Esophagus (tissue), 2 donors: ENCODE results near the gene PTPRU. TPM values are rescaled to one million over a fixed set of nuclear protein-coding genes. Genes with fewer than 3 reads are reported as not detected.

Experiments
- H3K27ac ChIP-seq, 2 donors: one replicate each; pipeline ENCODE4 v1.5.1; 2013; ENCODE audit warnings: low read depth in 2 of 2, mild to moderate bottlenecking in 2 of 2, inconsistent platforms in 1 of 2, low read length in 1 of 2, moderate library complexity in 1 of 2
- H3K27me3 ChIP-seq, 2 donors: one replicate each; pipeline ENCODE4 v1.6.1; 2013; ENCODE audit warnings: low read length in 2 of 2, control low read depth in 1 of 2, mild to moderate bottlenecking in 1 of 2; ENCODE audit not compliant: insufficient read depth in 2 of 2, control insufficient read depth in 1 of 2
- H3K36me3 ChIP-seq, 2 donors: one replicate each; pipeline ENCODE4 v1.6.1; 2013; ENCODE audit warnings: low read length in 1 of 2; ENCODE audit not compliant: control insufficient read depth in 2 of 2, insufficient read depth in 2 of 2
- H3K4me1 ChIP-seq, 2 donors: one replicate each; pipeline ENCODE4 v1.6.1; 2013; ENCODE audit warnings: low read length in 1 of 2; ENCODE audit not compliant: control insufficient read depth in 2 of 2, insufficient read depth in 2 of 2
- H3K4me3 ChIP-seq, 2 donors: one replicate each; pipeline ENCODE4 v1.5.1; 2013; ENCODE audit warnings: low read length in 2 of 2, mild to moderate bottlenecking in 2 of 2, low read depth in 1 of 2, moderate library complexity in 1 of 2
- H3K9me3 ChIP-seq, 2 donors: one replicate each; pipeline ENCODE4 v1.6.1; 2013; ENCODE audit warnings: mild to moderate bottlenecking in 2 of 2, low read depth in 1 of 2, low read length in 1 of 2, moderate library complexity in 1 of 2; ENCODE audit not compliant: control insufficient read depth in 2 of 2, insufficient read depth in 1 of 2
- WGBS, 2 donors: extraction: QIAGEN DNeasy Blood & Tissue Kit; methylation state at CpG; one replicate each; pipeline ENCODE4 v1.1.7; 2013; 5-methylcytosine and 5-hydroxymethylcytosine counted together
- polyA plus RNA-seq, 2 donors: library from polyadenylated mRNA; stranded (reverse); fragments of 200-250 nt; gene quantifications; one replicate each; pipeline ENCODE4 v1.2.3, GENCODE V29; 2013
- donor health status: healthy with polysubstance abuse.
- donor health status: Bipolar disorder and iron deficiency.

Gene PTPRU
- polyA plus RNA-seq, 2 donors: 3.7 to 4.0 TPM

DNA sequence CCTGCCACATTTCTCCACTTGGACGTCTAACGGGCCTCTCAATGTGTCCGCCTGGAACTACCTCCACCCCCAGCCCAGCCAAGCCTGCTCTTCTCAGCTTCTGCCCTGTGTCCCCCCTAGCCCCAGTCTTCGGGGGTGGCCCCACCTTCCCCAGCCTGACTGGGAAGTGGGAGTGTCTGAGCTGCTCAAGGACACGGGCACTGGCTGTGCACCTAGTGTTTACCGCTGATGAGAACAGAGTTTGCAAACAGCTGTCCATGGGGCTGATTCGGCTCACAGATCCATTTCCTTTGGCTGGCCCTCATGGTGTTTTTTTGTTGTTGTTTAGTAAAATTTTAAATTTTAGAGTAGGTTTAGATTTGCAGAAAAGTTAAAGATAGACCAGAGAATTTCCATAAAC lies 121.1 kb downstream of the PTPRU start:
- 69 to 71% methylated on average over 7 of the region's 7 CpGs for WGBS, 2 donors
- H3K27ac ChIP-seq: no peak overlapping the region
- no peaks in the 10 kb centered on the region for H3K9me3 ChIP-seq
- no peaks in the 10 kb centered on the region for H3K27me3 ChIP-seq
- no peaks in the 10 kb centered on the region for H3K36me3 ChIP-seq
- H3K4me1 ChIP-seq: peaks cover 0 to 6% of the 10 kb centered on the region in 2 donors
- H3K4me3 ChIP-seq: no peak overlapping the region

DNA sequence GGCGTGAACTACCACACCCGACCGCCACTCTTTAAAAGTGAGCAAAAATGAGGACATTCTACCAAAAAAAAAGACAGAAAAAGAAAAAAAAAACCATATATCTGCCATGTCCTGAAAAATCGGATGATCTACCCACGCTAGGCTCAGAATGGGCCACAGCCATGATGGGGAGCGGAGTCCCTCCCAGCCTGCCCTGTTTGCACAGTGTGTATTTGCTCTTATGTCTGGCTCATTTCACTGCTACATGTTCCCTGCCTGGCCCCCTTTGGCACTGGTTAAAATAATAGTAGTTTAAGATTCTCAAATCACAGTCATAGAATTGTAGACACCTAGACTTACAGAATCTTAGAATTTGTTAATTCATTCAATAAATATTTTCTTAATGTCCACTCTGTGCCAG lies 121.9 kb downstream of the PTPRU start:
- WGBS, 2 donors: 84 to 90% methylated on average over 6 of the region's 6 CpGs
- Histone ChIP-seq H3K4me3 (no peak overlapping the region), H3K27ac (no peak overlapping the region)

DNA sequence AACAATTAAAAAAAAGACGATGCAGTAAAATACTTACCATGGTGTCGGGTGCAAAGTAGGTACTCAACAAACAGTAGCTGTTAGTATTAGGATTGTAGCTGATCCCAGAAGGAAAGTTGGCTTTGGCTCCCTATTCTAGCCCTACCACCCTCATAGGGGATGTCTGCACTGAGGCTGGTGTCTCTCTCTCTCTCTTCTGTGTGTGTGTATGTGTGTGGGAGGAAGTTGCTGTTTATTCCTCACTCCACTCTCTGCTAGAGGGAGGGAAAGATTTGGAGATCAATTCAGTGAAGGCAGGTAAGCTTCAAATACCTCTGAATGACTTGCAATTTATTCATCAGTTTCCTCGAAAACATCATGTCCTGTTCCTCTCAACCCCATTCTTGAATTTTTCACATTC lies 124.4 kb downstream of the PTPRU start:
- Histone ChIP-seq H3K27me3 (no peaks in the 10 kb centered on the region), H3K4me1 (peaks cover 0 to 2% of the 10 kb centered on the region in 2 donors), H3K36me3 (no peaks in the 10 kb centered on the region), H3K9me3 (no peaks in the 10 kb centered on the region), H3K4me3 (no peak overlapping the region), H3K27ac (no peak overlapping the region)
- 87 to 93% methylated on average over 3 of the region's 3 CpGs for WGBS, 2 donors

More for the DNA sequence above, 121.9 kb downstream of the PTPRU start:
- H3K27me3 ChIP-seq: no peaks in the 10 kb centered on the region
- peaks cover 0 to 6% of the 10 kb centered on the region in 2 donors for H3K4me1 ChIP-seq
- H3K9me3 ChIP-seq: no peaks in the 10 kb centered on the region
- no peaks in the 10 kb centered on the region for H3K36me3 ChIP-seq

DNA sequence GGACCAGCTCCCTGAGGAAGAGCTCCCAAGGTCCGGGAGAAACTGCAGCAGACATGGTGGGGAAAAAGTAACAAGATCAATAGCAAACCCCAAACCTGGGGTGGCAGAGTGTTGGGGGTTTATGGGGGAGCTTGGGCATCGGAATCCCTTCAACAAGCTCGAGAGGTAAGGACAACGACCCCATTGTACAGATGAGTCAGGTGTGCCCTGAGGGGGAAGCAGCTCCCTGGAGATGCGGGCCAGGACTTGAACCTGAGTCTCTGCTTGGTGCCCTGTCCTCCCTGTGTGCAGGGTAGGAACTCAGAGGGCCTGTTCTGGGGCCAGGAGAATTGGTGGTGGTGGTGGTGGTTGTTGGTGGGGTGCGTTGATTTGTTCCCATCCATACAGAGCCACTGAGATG lies 125.4 kb downstream of the PTPRU start:
- H3K4me3 ChIP-seq: no peak overlapping the region
- no peak overlapping the region for H3K27ac ChIP-seq
- H3K27me3 ChIP-seq: no peaks in the 10 kb centered on the region
- peaks cover 0 to 2% of the 10 kb centered on the region in 2 donors for H3K4me1 ChIP-seq
- 68 to 72% methylated on average over 6 of the region's 6 CpGs for WGBS, 2 donors
- H3K36me3 ChIP-seq: no peaks in the 10 kb centered on the region
- peaks cover 0 to 1% of the 10 kb centered on the region in 2 donors for H3K9me3 ChIP-seq

DNA sequence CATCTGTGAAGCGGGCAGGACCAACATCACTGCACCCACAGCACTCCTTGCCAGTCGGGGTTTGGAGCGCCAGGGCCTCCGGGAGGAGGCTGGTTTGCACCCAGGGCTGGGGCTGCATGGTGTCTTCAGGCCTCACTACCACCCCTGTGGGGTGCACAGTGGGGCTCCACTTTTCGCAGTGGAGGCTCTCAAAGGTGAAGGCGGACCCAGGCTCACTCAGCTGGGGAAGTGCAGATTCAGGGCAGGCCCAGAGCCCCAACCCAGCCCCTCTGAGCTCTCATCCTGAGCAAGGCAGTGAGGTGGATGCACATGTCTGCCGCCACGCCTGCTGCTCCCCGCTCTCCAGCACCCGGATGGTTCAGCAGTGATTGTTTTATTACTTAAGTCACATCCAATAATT lies 125.8 kb downstream of the PTPRU start:
- Histone ChIP-seq H3K27me3 (no peaks in the 10 kb centered on the region), H3K36me3 (no peaks in the 10 kb centered on the region), H3K9me3 (peaks cover 0 to 3% of the 10 kb centered on the region in 2 donors), H3K4me1 (peaks cover 0 to 2% of the 10 kb centered on the region in 2 donors), H3K4me3 (no peak overlapping the region), H3K27ac (no peak overlapping the region)
- 85 to 86% methylated on average over 10 of the region's 10 CpGs for WGBS, 2 donors

DNA sequence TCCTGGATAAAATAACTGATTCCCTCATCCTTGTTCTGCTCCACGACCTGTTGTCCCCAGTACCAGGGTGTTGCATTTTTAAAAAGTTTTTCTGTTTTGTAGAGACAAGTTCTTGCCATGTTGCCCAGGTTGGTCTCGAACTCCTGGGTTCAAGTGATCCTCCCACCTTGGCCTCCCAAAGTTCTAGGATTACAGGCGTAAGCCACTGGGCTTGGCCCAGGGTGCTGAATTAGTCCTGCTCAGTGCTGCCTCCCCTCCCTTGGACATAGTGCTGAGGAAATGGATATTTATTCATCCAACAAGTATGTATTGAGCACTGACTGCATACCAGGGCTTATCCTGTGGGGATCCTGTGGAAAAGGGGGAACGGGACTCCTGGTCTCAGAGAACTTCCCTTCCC lies 126.4 kb downstream of the PTPRU start:
- peaks cover 0 to 3% of the 10 kb centered on the region in 2 donors for H3K9me3 ChIP-seq
- WGBS, 2 donors: 74 to 82% methylated on average over 4 of the region's 4 CpGs
- no peak overlapping the region for H3K4me3 ChIP-seq
- H3K4me1 ChIP-seq: peaks cover 0 to 2% of the 10 kb centered on the region in 2 donors
- no peaks in the 10 kb centered on the region for H3K36me3 ChIP-seq
- H3K27ac ChIP-seq: no peak overlapping the region
- H3K27me3 ChIP-seq: no peaks in the 10 kb centered on the region

DNA sequence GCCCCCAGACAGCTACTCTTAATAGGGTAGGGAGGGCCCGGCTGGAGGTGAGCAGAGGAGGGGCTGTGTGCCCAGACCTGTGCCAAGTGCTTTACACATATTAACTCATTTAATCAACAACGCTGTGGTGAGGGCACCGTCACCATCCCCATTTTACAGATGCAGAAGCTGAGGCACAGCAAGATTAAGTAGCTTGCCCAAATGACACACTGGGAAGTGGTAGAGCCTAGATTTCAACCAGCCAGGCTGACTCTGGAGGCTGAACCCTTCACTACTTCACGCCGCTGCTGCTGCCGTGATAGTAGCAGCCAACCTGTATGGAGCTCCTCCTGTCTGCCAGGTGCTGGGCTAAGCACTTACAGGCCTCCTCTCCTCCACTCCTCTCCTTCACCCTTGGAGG lies 127.2 kb downstream of the PTPRU start:
- Histone ChIP-seq H3K27me3 (no peaks in the 10 kb centered on the region), H3K4me3 (no peak overlapping the region), H3K9me3 (peaks cover 0 to 6% of the 10 kb centered on the region in 2 donors), H3K4me1 (peaks cover 0 to 2% of the 10 kb centered on the region in 2 donors), H3K27ac (no peak overlapping the region), H3K36me3 (no peaks in the 10 kb centered on the region)
- 88 to 95% methylated on average over 6 of the region's 6 CpGs for WGBS, 2 donors

DNA sequence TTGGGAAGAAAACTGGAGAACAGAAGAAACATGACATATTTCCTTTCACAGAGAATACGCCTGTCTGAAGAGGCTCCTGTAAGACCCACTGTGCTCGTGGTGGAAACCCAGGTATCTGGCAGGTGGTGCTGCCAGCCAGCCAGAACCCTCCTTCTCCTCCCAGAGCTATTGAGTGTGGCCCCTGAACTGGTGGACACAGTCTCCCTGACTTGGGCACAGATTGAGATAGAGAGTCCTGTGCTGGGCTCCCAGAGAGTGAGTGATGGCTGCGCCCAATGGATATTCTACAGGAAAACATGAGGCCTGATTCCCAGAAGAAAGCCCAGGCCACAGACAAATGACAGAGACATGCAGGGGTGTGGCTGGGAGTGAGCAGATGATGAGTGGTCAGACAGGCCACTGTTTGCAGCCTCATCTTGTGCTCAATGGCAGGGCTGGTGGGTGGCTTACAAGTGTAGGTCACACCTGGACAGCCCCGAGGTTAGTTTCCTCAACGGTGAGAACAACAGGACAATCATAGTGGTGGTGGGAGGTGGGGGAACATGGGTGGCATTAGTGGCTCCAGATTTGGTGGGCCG lies 127.9 kb downstream of the PTPRU start:
- Histone ChIP-seq H3K4me3 (no peak overlapping the region), H3K36me3 (no peaks in the 10 kb centered on the region), H3K27me3 (no peaks in the 10 kb centered on the region), H3K27ac (no peak overlapping the region), H3K4me1 (peaks cover 0 to 2% of the 10 kb centered on the region in 2 donors), H3K9me3 (peaks cover 0 to 6% of the 10 kb centered on the region in 2 donors)
- 90 to 93% methylated on average over 6 of the region's 6 CpGs for WGBS, 2 donors

DNA sequence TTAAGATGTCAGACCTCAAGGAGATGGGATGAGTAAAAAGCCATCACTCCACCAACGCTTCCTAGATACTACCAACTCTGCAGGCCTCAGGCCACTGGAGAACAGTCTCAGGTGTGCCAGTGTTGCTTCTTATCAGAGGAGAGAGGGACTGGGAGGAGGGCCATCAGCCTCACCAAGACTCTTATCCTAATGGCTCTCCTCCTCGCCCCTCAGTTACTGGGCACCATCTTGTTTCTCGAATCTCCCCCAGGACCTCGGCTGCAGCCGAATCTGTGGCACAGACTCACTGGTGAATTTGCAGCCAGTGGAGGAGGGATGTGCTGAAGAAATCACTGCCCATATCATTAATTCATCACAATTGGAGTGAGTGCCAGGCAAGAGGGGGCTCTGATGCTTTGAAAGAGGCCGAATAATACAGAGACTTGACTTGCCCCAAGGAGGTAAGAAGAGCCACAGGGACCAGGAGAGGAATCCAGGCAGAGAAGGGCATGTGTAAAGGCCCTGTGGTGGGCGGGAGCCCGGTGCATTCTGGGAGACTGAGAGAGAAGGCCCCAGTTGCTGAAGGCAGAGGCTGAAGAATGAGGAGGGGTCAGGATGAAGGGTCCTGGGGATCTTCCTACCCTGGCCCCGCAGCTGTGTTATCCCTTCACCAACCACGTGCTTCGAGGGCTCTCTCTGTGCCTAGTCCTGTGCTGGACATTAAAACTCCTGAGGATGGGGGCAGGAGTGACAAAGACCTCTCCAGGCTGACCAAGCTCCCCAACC lies 129.8 kb downstream of the PTPRU start:
- Histone ChIP-seq H3K4me1 (peaks cover 0 to 2% of the 10 kb centered on the region in 2 donors), H3K27ac (no peak overlapping the region), H3K36me3 (no peaks in the 10 kb centered on the region), H3K9me3 (peaks cover 0 to 6% of the 10 kb centered on the region in 2 donors), H3K27me3 (no peaks in the 10 kb centered on the region), H3K4me3 (no peak overlapping the region)
- 91 to 92% methylated on average over 11 of the region's 11 CpGs for whole genome bisulfite sequencing, 2 donors
